CD4-positive, alpha-beta T cell (primary cell): ENCODE measurements around the gene FGD5. TPM values are rescaled to one million over a fixed set of nuclear protein-coding genes. Genes with fewer than 3 reads are reported as not detected.

Experiments used
- ATAC-seq: fragments of 200-7000 bp; cut with Tn5 transposase; one replicate; pipeline ENCODE4 v1.10.0; 2022; ENCODE audit warnings: mild to moderate bottlenecking; ENCODE audit not compliant: poor library complexity
- CTCF ChIA-PET: fragments of 350-600 bp; sonication (Branson Sonifier 250); formaldehyde crosslinking; loops from one replicate; lab custom pipeline; 2021; ENCODE audit warnings: antibody characterized with exemption, inconsistent platforms; lab: Charles Lee
- POLR2A ChIA-PET: fragments of 350-600 bp; sonication (Branson Sonifier 250); formaldehyde crosslinking; loops from one replicate; lab custom pipeline; 2021; ENCODE audit warnings: antibody characterized with exemption, inconsistent platforms; lab: Charles Lee
- DNase-seq, 14 experiments: peaks; one replicate each; pipeline ENCODE4 v3.0.0-alpha.2; 2013 to 2020; ENCODE audit warnings: mixed read lengths in 2 of 14
- H3K27ac ChIP-seq, 2 donors: one replicate each; pipeline versions ENCODE4 v1.5.1 to v1.7.0; 2013; ENCODE audit warnings: low read length in 2 of 2, low read depth in 1 of 2, mild to moderate bottlenecking in 1 of 2
- H3K27me3 ChIP-seq, 2 experiments: 1 replicate in 1 of 2; 2 replicates in 1 of 2; pipeline versions ENCODE4 v1.6.1 to v1.7.0; 2013; ENCODE audit warnings: low read length in 2 of 2, control low read depth in 1 of 2, mild to moderate bottlenecking in 1 of 2, moderate library complexity in 1 of 2; ENCODE audit not compliant: insufficient read depth in 2 of 2, control insufficient read depth in 1 of 2
- H3K36me3 ChIP-seq: one replicate; pipeline ENCODE4 v1.6.1; 2013; ENCODE audit warnings: low read length, control low read depth; ENCODE audit not compliant: insufficient read depth
- H3K4me1 ChIP-seq: one replicate; pipeline ENCODE4 v1.6.1; 2013; ENCODE audit warnings: low read length, control low read depth; ENCODE audit not compliant: insufficient read depth
- H3K4me3 ChIP-seq: one replicate; pipeline ENCODE4 v1.5.1; 2013; ENCODE audit warnings: mild to moderate bottlenecking, low read length, moderate library complexity
- H3K9me3 ChIP-seq, 2 experiments: 1 replicate in 1 of 2; 2 replicates in 1 of 2; pipeline versions ENCODE4 v1.6.1 to v1.7.0; 2013; ENCODE audit warnings: low read length in 2 of 2, mild to moderate bottlenecking in 2 of 2, control low read depth in 1 of 2, moderate library complexity in 1 of 2; ENCODE audit not compliant: control insufficient read depth in 1 of 2, insufficient read depth in 1 of 2
- H3K27ac Mint-ChIP-seq: one replicate; pipeline ENCODE4 v1.8.0; 2020; ENCODE audit warnings: mixed read lengths
- H3K27me3 Mint-ChIP-seq: one replicate; pipeline ENCODE4 v1.8.0; 2021; ENCODE audit warnings: mixed read lengths
- H3K36me3 Mint-ChIP-seq: one replicate; pipeline ENCODE4 v1.8.0; 2021; ENCODE audit warnings: low read depth, mixed read lengths
- H3K4me1 Mint-ChIP-seq: one replicate; pipeline ENCODE4 v1.8.0; 2021; ENCODE audit warnings: low read depth, mixed read lengths
- H3K4me3 Mint-ChIP-seq: one replicate; pipeline ENCODE4 v1.8.0; 2020; ENCODE audit warnings: mild to moderate bottlenecking, mixed read lengths
- H3K9me3 Mint-ChIP-seq: one replicate; pipeline ENCODE4 v1.8.0; 2020; ENCODE audit warnings: mixed read lengths
- CTCF ChIP-seq: fragments of 200-600 bp; IDR thresholded peaks from one replicate; pipeline ENCODE4 v1.8.0; 2022; ENCODE audit warnings: antibody characterized with exemption, mild to moderate bottlenecking
- intact Hi-C, 2 experiments: fragments of 100-400 bp; cut with DNase I in 1 of 2; cut with micrococcal nuclease in 1 of 2; formaldehyde crosslinking; loops; one replicate each; pipeline versions ENCODE4 v1.15.1 to v1.9.0; 2023 to 2025; cut with DNase I, micrococcal nuclease
- total RNA-seq, 174 experiments: library from RNA in 2 of 174; stranded (reverse) in 2 of 174; gene quantifications; one replicate each; pipeline ENCODE4 v1.2.3 and lab custom pipeline; 2021 to 2026

Gene FGD5
- total RNA-seq, 2 experiments from 2014 or later, result not detected

- intact Hi-C loops, result no loop called here
- Histone ChIP-seq H3K36me3 (no peaks in the 10 kb centered on the region), H3K4me1 (no peaks in the 10 kb centered on the region), H3K27me3 (peaks cover 0 to 3% of the 10 kb centered on the region in 2 experiments), H3K27ac (no peak overlapping the region), H3K9me3 (no peaks in the 10 kb centered on the region), H3K4me3 (no peak overlapping the region)
- Mint-ChIP-seq H3K4me3 (no peak overlapping the region), H3K36me3 (no peaks in the 10 kb centered on the region), H3K27me3 (peaks cover 27% of the 10 kb centered on the region), H3K9me3 (no peaks in the 10 kb centered on the region), H3K27ac (no peak overlapping the region), H3K4me1 (no peaks in the 10 kb centered on the region)
- no peak for DNase-seq
- POLR2A ChIA-PET, result no interaction called here
- no peak for ATAC-seq
- TF ChIP-seq CTCF, result no peak
- CTCF ChIA-PET, result no interaction called here
Measured at GRCh38 chr3:14785207-14786155, 33.3 kb upstream of the FGD5 start.

- TF ChIP-seq CTCF, result no peak
Measured at GRCh38 chr3:14786369-14786768, 32.4 kb upstream of the FGD5 start.

GRCh38 chr3:14787630-14788029, 31.1 kb upstream of the FGD5 start:
- H3K4me1 ChIP-seq, result peaks cover 3% of the 10 kb centered on the region
- no peaks in the 10 kb centered on the region for H3K9me3 Mint-ChIP-seq
- H3K27ac ChIP-seq, result no peak overlapping the region
- no peak overlapping the region for H3K4me3 Mint-ChIP-seq
- DNase-seq (no peak), ATAC-seq (no peak)
- TF ChIP-seq CTCF, result no peak
- H3K9me3 ChIP-seq, result no peaks in the 10 kb centered on the region
- H3K4me1 Mint-ChIP-seq, result no peaks in the 10 kb centered on the region
- ChIA-PET CTCF (no interaction called here), POLR2A (no interaction called here)
- no peak overlapping the region for H3K27ac Mint-ChIP-seq
- intact Hi-C loops, result no loop called here
- H3K36me3 ChIP-seq, result no peaks in the 10 kb centered on the region
- H3K4me3 ChIP-seq, result no peak overlapping the region
- H3K27me3 ChIP-seq, result peaks cover 0 to 3% of the 10 kb centered on the region in 2 experiments
- no peaks in the 10 kb centered on the region for H3K36me3 Mint-ChIP-seq
- peaks cover 38% of the 10 kb centered on the region for H3K27me3 Mint-ChIP-seq

More at GRCh38 chr3:14786369-14786768, 32.4 kb upstream of the FGD5 start:
- Mint-ChIP-seq H3K9me3 (no peaks in the 10 kb centered on the region), H3K4me1 (no peaks in the 10 kb centered on the region), H3K27ac (no peak overlapping the region), H3K27me3 (peaks cover 36% of the 10 kb centered on the region), H3K36me3 (no peaks in the 10 kb centered on the region), H3K4me3 (no peak overlapping the region)
- Histone ChIP-seq H3K27me3 (peaks cover 0 to 3% of the 10 kb centered on the region in 2 experiments), H3K4me1 (peaks cover 3% of the 10 kb centered on the region), H3K36me3 (no peaks in the 10 kb centered on the region), H3K9me3 (no peaks in the 10 kb centered on the region), H3K4me3 (no peak overlapping the region), H3K27ac (no peak overlapping the region)
- intact Hi-C loops, result no loop called here
- POLR2A ChIA-PET, result no interaction called here
- no peak for DNase-seq
- CTCF ChIA-PET, result no interaction called here
- ATAC-seq, result no peak
